Prostate gland (tissue), 2 donors: ENCODE measurements around the gene UBE2R2.

Experiments used
- POLR2A ChIP-seq: fragments of 450-650 bp; IDR thresholded peaks from one replicate; pipeline ENCODE4 v1.6.1; 2016; ENCODE audit warnings: antibody characterized with exemption, mild to moderate bottlenecking
- POLR2AphosphoS5 ChIP-seq: sonication (generic); formaldehyde crosslinking; IDR thresholded peaks from one replicate; pipeline ENCODE4 v1.6.1; 2017; ENCODE audit warnings: antibody characterized with exemption
- TF ChIP-seq, protein P1 (sequence below), 4 experiments: fragments of 200-600 bp in 2 of 4; fragments of 450-650 bp in 2 of 4; sonication (generic) in 2 of 4; IDR thresholded peaks; 1 replicate in 3 of 4; 2 replicates in 1 of 4; pipeline ENCODE4 v1.5.1; 2016 to 2019; ENCODE audit warnings: antibody characterized with exemption in 4 of 4, mild to moderate bottlenecking in 2 of 4, moderate library complexity in 2 of 4

GRCh38 chr9:33923079-33923478 is 106.1 kb downstream of the UBE2R2 start:
- TF ChIP-seq, protein P1, sequence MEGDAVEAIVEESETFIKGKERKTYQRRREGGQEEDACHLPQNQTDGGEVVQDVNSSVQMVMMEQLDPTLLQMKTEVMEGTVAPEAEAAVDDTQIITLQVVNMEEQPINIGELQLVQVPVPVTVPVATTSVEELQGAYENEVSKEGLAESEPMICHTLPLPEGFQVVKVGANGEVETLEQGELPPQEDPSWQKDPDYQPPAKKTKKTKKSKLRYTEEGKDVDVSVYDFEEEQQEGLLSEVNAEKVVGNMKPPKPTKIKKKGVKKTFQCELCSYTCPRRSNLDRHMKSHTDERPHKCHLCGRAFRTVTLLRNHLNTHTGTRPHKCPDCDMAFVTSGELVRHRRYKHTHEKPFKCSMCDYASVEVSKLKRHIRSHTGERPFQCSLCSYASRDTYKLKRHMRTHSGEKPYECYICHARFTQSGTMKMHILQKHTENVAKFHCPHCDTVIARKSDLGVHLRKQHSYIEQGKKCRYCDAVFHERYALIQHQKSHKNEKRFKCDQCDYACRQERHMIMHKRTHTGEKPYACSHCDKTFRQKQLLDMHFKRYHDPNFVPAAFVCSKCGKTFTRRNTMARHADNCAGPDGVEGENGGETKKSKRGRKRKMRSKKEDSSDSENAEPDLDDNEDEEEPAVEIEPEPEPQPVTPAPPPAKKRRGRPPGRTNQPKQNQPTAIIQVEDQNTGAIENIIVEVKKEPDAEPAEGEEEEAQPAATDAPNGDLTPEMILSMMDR (IDR thresholded peaks at IDR 0.05): no peak
- TF ChIP-seq POLR2AphosphoS5 (no peak), POLR2A (no peak)
